ENCODE data around the gene TSHZ3.

TSHZ3 gene

DNA sequence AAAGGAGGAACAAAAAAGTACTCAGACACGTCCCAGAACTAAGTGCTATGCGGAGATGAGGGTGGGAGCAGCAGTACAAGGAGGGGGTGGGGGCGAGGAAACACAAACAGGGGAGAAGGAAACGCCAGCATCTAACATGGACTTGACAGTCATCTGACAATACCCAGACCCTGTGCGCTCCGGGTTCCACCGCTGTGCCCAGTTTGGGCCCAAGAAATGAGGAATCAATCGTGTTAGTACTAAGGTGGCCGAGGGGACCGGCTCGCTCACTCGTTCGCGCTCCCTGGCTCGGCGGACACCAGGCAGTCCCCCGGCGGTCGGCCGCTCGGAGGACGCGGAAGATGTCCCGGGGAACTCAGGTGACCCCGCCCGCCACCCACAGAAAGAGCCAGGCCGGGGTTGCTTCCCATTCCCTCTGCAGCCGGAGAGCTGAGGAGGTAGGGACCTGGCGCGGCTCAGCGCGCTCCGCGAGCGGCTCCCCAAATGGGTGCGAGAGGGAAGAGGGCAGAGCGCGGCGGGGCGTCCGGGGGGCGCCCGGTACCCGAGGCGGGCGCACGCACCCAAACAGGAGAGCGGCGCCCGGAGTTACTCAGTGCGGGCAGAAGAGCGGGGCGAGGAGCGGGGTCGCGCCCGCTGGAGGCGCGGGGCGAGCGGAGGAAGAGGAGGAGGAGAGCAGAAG is 616 bp downstream of the TSHZ3 start:
- Histone ChIP-seq H2AFZ (ENCODE audit: low read length, unreplicated experiment) (no peak overlapping the region), H3K27me3 (ENCODE audit: insufficient read depth, low read length) (no peaks in the 10 kb centered on the region), H3K27ac (ENCODE audit: low read depth, low read length) (peak overlapping the region; percentile 29; the same call in 1 of the 2 replicates), H3K36me3 (ENCODE audit: insufficient read depth, low read length) (no peaks in the 10 kb centered on the region), H3K4me3 (ENCODE audit: low read depth, low read length) (peak overlapping the region; percentile 92), H3K4me1 (ENCODE audit: control insufficient read depth, insufficient read depth, low read length, unreplicated experiment) (peaks cover 8% of the 10 kb centered on the region), H3K79me2 (ENCODE audit: control insufficient read depth, insufficient read depth, low read length, unreplicated experiment) (peaks cover 34% of the 10 kb centered on the region)

- peaks cover 34% of the 10 kb centered on the region for H3K79me2 ChIP-seq (ENCODE audit: control insufficient read depth, insufficient read depth, low read length, unreplicated experiment)
- H3K36me3 ChIP-seq (ENCODE audit: insufficient read depth, low read length): no peaks in the 10 kb centered on the region
- H3K27me3 ChIP-seq (ENCODE audit: insufficient read depth, low read length): no peaks in the 10 kb centered on the region
- H3K4me3 ChIP-seq (ENCODE audit: low read depth, low read length): peak overlapping the region; percentile 92
- peaks cover 8% of the 10 kb centered on the region for H3K4me1 ChIP-seq (ENCODE audit: control insufficient read depth, insufficient read depth, low read length, unreplicated experiment)
- no peak overlapping the region for H2AFZ ChIP-seq (ENCODE audit: low read length, unreplicated experiment)
- no peak overlapping the region for H3K27ac ChIP-seq (ENCODE audit: low read depth, low read length)
Observed at GRCh38 chr19:31347828-31348392, 1.3 kb downstream of the TSHZ3 start.

DNA sequence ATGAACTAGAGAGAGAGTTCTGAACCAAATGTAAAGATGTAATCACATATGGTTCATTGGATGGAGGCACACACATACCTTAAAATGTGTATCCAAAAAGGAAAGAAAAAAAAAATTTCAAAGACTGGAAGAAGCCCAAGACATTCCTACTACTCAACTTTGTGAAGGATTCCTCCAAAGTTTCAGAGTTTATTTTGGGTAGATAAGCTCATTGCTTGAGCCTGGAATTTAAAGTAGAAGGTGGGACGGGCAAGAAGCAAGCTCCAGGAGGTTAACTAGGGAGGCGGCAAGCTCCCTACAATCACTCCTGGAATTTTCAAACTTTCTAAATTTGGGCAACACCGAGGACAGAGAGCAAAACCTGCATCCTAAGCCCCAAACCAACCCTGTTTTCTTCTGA is 1.9 kb downstream of the TSHZ3 start:
- Histone ChIP-seq H3K4me3 (ENCODE audit: low read depth, low read length) (peak overlapping the region; percentile 92), H2AFZ (ENCODE audit: low read length, unreplicated experiment) (no peak overlapping the region), H3K27me3 (ENCODE audit: insufficient read depth, low read length) (no peaks in the 10 kb centered on the region), H3K36me3 (ENCODE audit: insufficient read depth, low read length) (no peaks in the 10 kb centered on the region), H3K79me2 (ENCODE audit: control insufficient read depth, insufficient read depth, low read length, unreplicated experiment) (peaks cover 33% of the 10 kb centered on the region), H3K27ac (ENCODE audit: low read depth, low read length) (no peak overlapping the region), H3K4me1 (ENCODE audit: control insufficient read depth, insufficient read depth, low read length, unreplicated experiment) (peaks cover 8% of the 10 kb centered on the region)

DNA sequence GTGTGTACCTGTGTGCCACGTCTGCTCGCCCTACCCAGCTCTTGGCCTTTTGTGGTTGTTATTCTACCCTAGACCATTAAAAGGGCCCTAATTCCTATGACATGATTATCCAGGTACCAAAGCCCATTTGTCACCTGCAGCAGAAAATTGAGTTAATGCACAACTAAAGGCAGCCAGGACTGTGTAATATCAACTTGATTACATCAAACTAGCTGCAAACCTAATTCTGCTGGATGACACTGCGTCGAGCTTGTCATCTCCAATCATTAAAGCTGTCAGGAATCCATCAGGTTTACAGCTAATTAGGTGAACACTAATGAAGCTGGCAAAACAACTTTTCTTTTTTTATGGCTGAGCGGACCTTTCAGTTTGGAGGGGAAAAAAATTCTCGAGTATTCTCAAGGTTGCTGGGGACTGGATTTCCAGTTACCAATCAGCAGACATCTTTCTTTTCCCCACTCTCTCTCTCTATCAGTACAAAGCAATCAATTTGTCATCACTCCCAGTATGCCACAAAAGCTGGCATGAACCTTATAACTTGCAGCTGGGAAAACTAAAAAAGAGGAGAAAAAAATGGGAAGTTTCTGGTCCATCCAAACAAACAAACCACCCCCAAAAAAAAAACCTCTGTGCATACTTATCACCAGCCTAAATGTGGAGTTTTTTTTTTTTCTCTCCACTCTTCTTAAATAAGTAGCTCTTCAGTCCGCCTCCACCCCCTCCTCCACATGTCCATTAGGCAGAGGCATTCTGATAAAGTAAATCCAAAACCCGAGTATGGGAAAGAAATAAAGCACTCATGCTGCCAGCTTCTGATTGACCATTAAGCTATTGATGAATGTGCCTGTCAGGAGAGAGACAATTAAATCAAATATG is 2.8 kb downstream of the TSHZ3 start:
- Histone ChIP-seq H3K4me3 (ENCODE audit: low read depth, low read length) (no peak overlapping the region), H3K79me2 (ENCODE audit: control insufficient read depth, insufficient read depth, low read length, unreplicated experiment) (peaks cover 26% of the 10 kb centered on the region), H3K4me1 (ENCODE audit: control insufficient read depth, insufficient read depth, low read length, unreplicated experiment) (peaks cover 8% of the 10 kb centered on the region), H3K36me3 (ENCODE audit: insufficient read depth, low read length) (no peaks in the 10 kb centered on the region), H3K27me3 (ENCODE audit: insufficient read depth, low read length) (no peaks in the 10 kb centered on the region), H3K27ac (ENCODE audit: low read depth, low read length) (no peak overlapping the region), H2AFZ (ENCODE audit: low read length, unreplicated experiment) (no peak overlapping the region)

DNA sequence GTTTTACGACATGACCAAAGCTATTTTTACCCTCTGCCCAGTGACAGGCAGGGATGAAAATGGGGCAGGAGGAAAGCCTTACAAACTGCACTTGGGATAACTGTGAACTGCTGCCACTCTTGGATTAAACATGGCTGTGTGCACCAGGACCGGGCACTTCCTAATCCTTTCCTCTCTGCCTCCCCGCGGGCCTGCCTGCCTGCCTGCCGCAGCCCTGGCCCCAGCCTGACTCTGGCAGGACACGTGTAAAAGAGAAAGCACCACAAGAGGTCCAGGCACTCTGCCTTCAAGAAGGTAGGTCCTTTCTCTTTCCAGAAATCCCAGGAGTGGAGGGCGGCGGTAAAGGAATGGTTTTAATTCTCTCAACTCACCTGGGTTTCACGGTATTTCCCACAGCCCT is 4.8 kb downstream of the TSHZ3 start:
- H3K27me3 ChIP-seq (ENCODE audit: insufficient read depth, low read length): no peaks in the 10 kb centered on the region
- H3K27ac ChIP-seq (ENCODE audit: low read depth, low read length): no peak overlapping the region
- H3K4me3 ChIP-seq (ENCODE audit: low read depth, low read length): no peak overlapping the region

GRCh38 chr19:31342926-31343325 is 6.3 kb downstream of the TSHZ3 start:
- Histone ChIP-seq H3K27ac (ENCODE audit: low read depth, low read length) (no peak overlapping the region), H3K36me3 (ENCODE audit: insufficient read depth, low read length) (no peaks in the 10 kb centered on the region), H3K4me3 (ENCODE audit: low read depth, low read length) (no peak overlapping the region), H3K27me3 (ENCODE audit: insufficient read depth, low read length) (no peaks in the 10 kb centered on the region), H2AFZ (ENCODE audit: low read length, unreplicated experiment) (no peak overlapping the region), H3K4me1 (ENCODE audit: control insufficient read depth, insufficient read depth, low read length, unreplicated experiment) (peaks cover 18% of the 10 kb centered on the region), H3K79me2 (ENCODE audit: control insufficient read depth, insufficient read depth, low read length, unreplicated experiment) (peaks cover 30% of the 10 kb centered on the region)

More for the DNA sequence above, 4.8 kb downstream of the TSHZ3 start:
- Histone ChIP-seq H3K79me2 (ENCODE audit: control insufficient read depth, insufficient read depth, low read length, unreplicated experiment) (peaks cover 35% of the 10 kb centered on the region), H2AFZ (ENCODE audit: low read length, unreplicated experiment) (no peak overlapping the region), H3K4me1 (ENCODE audit: control insufficient read depth, insufficient read depth, low read length, unreplicated experiment) (peaks cover 13% of the 10 kb centered on the region), H3K36me3 (ENCODE audit: insufficient read depth, low read length) (no peaks in the 10 kb centered on the region)

DNA sequence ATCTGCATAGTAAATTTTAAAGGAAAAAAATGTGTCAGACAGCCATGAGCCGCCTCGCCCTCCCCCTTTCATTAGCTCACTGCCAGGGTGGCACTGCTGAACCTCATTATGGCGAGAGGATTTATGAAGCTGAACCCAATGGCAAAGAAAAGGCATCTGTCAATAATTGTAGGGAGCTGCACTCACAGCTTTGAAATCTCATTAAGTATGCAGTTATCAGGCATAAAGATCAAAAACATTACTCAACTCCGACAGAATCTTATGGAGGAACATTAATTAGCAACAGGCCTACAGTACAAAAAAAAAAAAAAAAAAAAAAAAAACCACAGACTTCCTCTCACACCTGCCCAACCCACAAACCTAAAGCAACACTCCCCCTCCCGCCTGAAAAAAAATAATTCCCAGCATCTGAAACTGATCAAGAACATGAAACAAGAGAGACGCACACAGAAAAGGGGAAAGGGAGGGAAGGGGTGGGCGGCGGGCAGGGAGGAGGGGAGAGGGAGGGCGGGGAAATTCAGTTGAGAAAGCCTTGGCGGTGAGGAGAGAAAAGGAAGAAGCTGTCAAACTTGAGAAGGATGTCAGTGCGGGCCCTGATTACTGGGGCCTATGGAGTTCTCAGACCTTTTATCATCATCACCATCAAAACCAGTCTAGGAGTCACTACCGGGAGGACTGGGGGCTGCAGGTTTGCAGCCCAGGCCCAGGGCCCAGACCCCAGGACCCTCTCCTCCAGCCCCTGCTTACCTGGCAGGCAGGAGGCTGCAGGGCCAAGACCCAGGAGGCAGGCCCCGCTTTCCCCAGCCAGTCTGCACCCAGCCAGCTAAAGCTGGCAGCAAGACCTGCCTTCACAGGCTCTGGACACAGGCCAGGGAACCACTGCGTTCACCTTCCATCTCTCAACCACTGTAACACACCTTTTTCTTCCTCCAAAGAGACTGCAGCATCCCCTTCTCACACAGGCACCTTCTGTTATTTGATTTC is 8.9 kb downstream of the TSHZ3 start:
- Histone ChIP-seq H3K79me2 (ENCODE audit: control insufficient read depth, insufficient read depth, low read length, unreplicated experiment) (peaks cover 18% of the 10 kb centered on the region), H3K4me3 (ENCODE audit: low read depth, low read length) (no peak overlapping the region), H3K27ac (ENCODE audit: low read depth, low read length) (no peak overlapping the region), H3K36me3 (ENCODE audit: insufficient read depth, low read length) (no peaks in the 10 kb centered on the region), H3K4me1 (ENCODE audit: control insufficient read depth, insufficient read depth, low read length, unreplicated experiment) (peaks cover 10% of the 10 kb centered on the region), H2AFZ (ENCODE audit: low read length, unreplicated experiment) (no peak overlapping the region), H3K27me3 (ENCODE audit: insufficient read depth, low read length) (no peaks in the 10 kb centered on the region)

DNA sequence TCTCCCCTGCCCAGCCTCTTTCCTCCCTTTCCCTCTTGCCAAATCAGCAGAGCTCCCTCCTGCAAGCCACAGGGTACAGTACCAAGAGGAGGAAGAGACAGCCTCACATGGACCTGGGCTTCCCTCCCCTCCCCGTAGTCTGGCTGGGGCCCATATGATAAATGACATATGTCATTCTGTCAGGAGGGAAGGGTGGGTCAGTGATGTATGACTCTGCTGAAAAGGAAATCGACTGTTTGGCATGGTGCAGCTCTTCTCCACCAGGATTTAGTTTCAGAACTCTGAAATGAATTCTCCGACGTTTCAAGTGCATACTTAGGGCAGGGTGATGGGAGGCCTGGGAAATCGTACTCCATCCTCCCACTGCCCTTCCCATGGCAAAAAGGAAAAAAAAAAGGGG is 9.8 kb downstream of the TSHZ3 start:
- Histone ChIP-seq H2AFZ (ENCODE audit: low read length, unreplicated experiment) (no peak overlapping the region), H3K4me3 (ENCODE audit: low read depth, low read length) (peak overlapping the region; percentile 25; the same call in 1 of the 2 replicates), H3K27ac (ENCODE audit: low read depth, low read length) (no peak overlapping the region), H3K27me3 (ENCODE audit: insufficient read depth, low read length) (no peaks in the 10 kb centered on the region), H3K4me1 (ENCODE audit: control insufficient read depth, insufficient read depth, low read length, unreplicated experiment) (peaks cover 14% of the 10 kb centered on the region), H3K79me2 (ENCODE audit: control insufficient read depth, insufficient read depth, low read length, unreplicated experiment) (peaks cover 14% of the 10 kb centered on the region), H3K36me3 (ENCODE audit: insufficient read depth, low read length) (no peaks in the 10 kb centered on the region)

DNA sequence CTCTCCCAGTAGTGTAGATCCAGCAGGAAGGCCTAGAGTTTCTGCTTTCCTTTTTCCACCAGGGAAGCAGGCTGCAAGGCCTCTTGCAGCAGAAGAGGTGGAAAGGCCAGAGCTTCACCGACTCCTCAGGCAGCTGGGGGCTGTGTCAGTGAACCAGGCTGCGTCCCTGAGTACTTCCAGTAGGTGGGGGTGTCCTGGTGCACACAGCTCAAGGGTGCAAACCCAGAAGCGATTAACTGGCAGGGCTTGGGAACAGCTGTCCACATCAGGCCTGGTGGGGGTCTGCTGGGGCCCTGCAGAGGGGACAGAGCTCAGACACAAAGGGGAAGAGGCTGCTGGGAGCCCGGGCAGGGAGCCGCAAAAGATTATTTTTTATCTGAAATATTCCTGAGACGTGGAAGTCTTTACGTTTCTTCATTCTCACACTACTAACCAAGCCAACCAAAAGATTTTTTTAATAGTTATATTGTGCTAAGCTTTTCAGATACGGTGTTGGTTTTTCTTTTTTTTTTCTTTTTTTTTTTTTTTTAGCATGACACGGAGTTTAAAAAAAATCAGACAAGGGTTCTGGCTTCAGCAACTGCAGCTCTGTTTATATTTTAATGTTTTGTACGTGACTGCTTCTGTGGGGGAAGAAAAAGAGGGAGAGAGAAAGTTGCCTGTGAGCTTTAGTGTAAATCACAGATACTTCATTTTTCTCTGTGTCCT is 11.0 kb downstream of the TSHZ3 start:
- Histone ChIP-seq H3K79me2 (ENCODE audit: control insufficient read depth, insufficient read depth, low read length, unreplicated experiment) (peaks cover 18% of the 10 kb centered on the region), H3K27me3 (ENCODE audit: insufficient read depth, low read length) (no peaks in the 10 kb centered on the region), H3K27ac (ENCODE audit: low read depth, low read length) (no peak overlapping the region; the same call in 1 of the 2 replicates)

More for the DNA sequence above, 11.0 kb downstream of the TSHZ3 start:
- no peaks in the 10 kb centered on the region for H3K36me3 ChIP-seq (ENCODE audit: insufficient read depth, low read length)
- peaks cover 23% of the 10 kb centered on the region for H3K4me1 ChIP-seq (ENCODE audit: control insufficient read depth, insufficient read depth, low read length, unreplicated experiment)
- H2AFZ ChIP-seq (ENCODE audit: low read length, unreplicated experiment): no peak overlapping the region
- no peak overlapping the region for H3K4me3 ChIP-seq (ENCODE audit: low read depth, low read length)

Data from ACC112 (cell line).